ENCODE data around the gene UTP18.

GRCh38 chr17:51258756-51259563 is 1.4 kb upstream of the UTP18 start:
- TF ChIP-seq CTCF (conservative IDR thresholded peaks at IDR 0.05): no peak
- TF ChIP-seq ZFX (IDR thresholded peaks at IDR 0.05): no peak

All from C4-2B (cell line).